Mesendoderm (in vitro differentiated cells): ENCODE results near the gene KLF7.

ENCODE experiments used
- DNase-seq: peaks from one replicate; pipeline ENCODE4 v3.0.0; 2013
- H2AK5ac ChIP-seq: 2 replicates; pipeline ENCODE4 v1.6.1; 2013; ENCODE audit warnings: low read length, inconsistent platforms
- H2BK120ac ChIP-seq: 2 replicates; pipeline ENCODE4 v1.6.1; 2013; ENCODE audit warnings: low read depth, mild to moderate bottlenecking, low read length, moderate library complexity, mixed read lengths
- H2BK15ac ChIP-seq: replicated peaks from 2 replicates; pipeline ENCODE4 v1.6.1; 2013; ENCODE audit warnings: low read depth, mild to moderate bottlenecking, moderate library complexity
- H2BK5ac ChIP-seq: 2 replicates; pipeline ENCODE4 v1.6.1; 2013; ENCODE audit warnings: low read length, inconsistent platforms
- H3K18ac ChIP-seq: 2 replicates; pipeline ENCODE4 v1.6.1; 2013; ENCODE audit warnings: mild to moderate bottlenecking, low read length, mixed read lengths
- H3K23ac ChIP-seq: one replicate; pipeline ENCODE4 v1.6.1; 2013; ENCODE audit warnings: low read length
- H3K27ac ChIP-seq: 2 replicates; pipeline ENCODE4 v1.5.1; 2013; ENCODE audit warnings: low read depth, mild to moderate bottlenecking, inconsistent platforms, low read length, moderate library complexity
- H3K27me3 ChIP-seq: 2 replicates; pipeline ENCODE4 v1.6.1; 2013; ENCODE audit warnings: low read length, control low read depth, mild to moderate bottlenecking, inconsistent platforms; ENCODE audit not compliant: insufficient read depth, poor library complexity
- H3K36me3 ChIP-seq: 2 replicates; pipeline ENCODE4 v1.6.1; 2013; ENCODE audit warnings: low read length, inconsistent platforms; ENCODE audit not compliant: control insufficient read depth, insufficient read depth
- H3K4ac ChIP-seq: one replicate; pipeline ENCODE4 v1.6.1; 2013; ENCODE audit warnings: low read depth, mild to moderate bottlenecking, low read length, moderate library complexity
- H3K4me1 ChIP-seq: 2 replicates; pipeline ENCODE4 v1.6.1; 2013; ENCODE audit warnings: low read depth, low read length, inconsistent platforms; ENCODE audit not compliant: control insufficient read depth
- H3K4me2 ChIP-seq: 2 replicates; pipeline ENCODE4 v1.6.1; 2013; ENCODE audit warnings: low read length
- H3K4me3 ChIP-seq: 2 replicates; pipeline ENCODE4 v1.5.1; 2013; ENCODE audit warnings: mild to moderate bottlenecking, low read length
- H3K56ac ChIP-seq: one replicate; pipeline ENCODE4 v1.6.1; 2013; ENCODE audit warnings: low read length
- H3K79me1 ChIP-seq: 2 replicates; pipeline ENCODE4 v1.6.1; 2013; ENCODE audit warnings: low read length, inconsistent platforms
- H3K79me2 ChIP-seq: 2 replicates; pipeline ENCODE4 v1.6.1; 2013; ENCODE audit warnings: mild to moderate bottlenecking, low read length; ENCODE audit not compliant: control insufficient read depth, insufficient read depth
- H3K9ac ChIP-seq: 2 replicates; pipeline ENCODE4 v1.6.1; 2013; ENCODE audit warnings: low read length, inconsistent platforms
- H4K5ac ChIP-seq: one replicate; pipeline ENCODE4 v1.6.1; 2013; ENCODE audit warnings: low read length
- H4K8ac ChIP-seq: one replicate; pipeline ENCODE4 v1.6.1; 2013; ENCODE audit warnings: low read depth, mild to moderate bottlenecking, control low read depth, low read length, moderate library complexity
- WGBS: extraction: QIAGEN DNeasy Blood & Tissue Kit; methylation state at CpG from one replicate; pipeline ENCODE4 v1.1.7; 2013; ENCODE audit warnings: low lambda C conversion rate, missing lambda C conversion rate; ENCODE audit not compliant: insufficient coverage; ENCODE audit errors: extremely low coverage; 5-methylcytosine and 5-hydroxymethylcytosine counted together

KLF7 gene

DNA sequence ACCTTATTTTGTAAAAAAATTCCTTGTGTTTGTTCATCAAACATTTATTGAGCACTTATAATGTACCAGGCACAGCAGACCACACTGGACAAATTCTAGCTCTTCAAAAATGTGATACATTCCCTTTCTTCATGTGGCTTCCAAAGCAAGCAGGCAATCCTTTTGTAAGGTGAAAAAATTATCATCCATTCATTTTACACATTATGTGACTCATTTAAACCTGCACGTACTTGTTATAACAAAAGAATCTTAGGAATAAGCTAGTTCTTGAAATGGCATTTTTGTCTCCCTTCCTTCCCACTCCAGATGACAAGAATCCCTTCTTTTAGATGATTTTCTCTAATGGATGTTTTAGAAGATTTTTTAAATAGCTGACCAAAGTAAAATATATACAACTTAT is 104.6 kb downstream of the KLF7 start:
- no peak overlapping the region for H2BK120ac ChIP-seq
- no peak overlapping the region for H4K5ac ChIP-seq
- H3K18ac ChIP-seq = no peak overlapping the region
- H3K4me1 ChIP-seq = no peaks in the 10 kb centered on the region
- H2AK5ac ChIP-seq = no peak overlapping the region
- H3K79me2 ChIP-seq = no peaks in the 10 kb centered on the region
- no peak overlapping the region for H3K27ac ChIP-seq
- no peak overlapping the region for H2BK15ac ChIP-seq
- no peak overlapping the region for H3K4me3 ChIP-seq
- no peak overlapping the region for H3K23ac ChIP-seq
- no peak overlapping the region for H3K4ac ChIP-seq
- H3K79me1 ChIP-seq = no peaks in the 10 kb centered on the region
- WGBS = no CpG with 5 or more reads among the region's 1 CpG
- no peaks in the 10 kb centered on the region for H3K27me3 ChIP-seq
- H4K8ac ChIP-seq = no peak overlapping the region
- H3K36me3 ChIP-seq = no peaks in the 10 kb centered on the region
- no peak overlapping the region for H3K4me2 ChIP-seq
- no peak overlapping the region for H3K56ac ChIP-seq
- H3K9ac ChIP-seq = no peak overlapping the region
- H2BK5ac ChIP-seq = no peak overlapping the region
- no peak for DNase-seq

DNA sequence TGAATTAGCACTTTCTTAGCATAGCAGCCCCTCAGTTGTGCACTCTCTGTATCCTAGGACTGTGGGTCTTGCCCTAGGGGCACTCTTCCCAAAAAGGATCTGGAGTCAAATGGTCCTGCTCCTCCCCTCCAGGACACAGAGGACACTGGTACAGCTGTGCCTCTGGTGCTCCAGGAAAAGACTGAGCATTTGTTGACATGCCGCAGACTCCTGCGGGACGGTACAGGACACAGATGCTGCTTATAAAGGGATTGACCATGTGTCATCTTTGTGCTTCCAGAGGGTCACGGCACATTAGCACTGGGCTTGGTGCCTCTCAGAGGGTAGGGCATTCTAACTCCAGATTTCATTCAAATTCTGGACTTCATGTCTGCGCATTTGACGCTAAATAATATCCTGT is 110.5 kb downstream of the KLF7 start:
- no peaks in the 10 kb centered on the region for H3K36me3 ChIP-seq
- H2BK120ac ChIP-seq = no peak overlapping the region
- H3K9ac ChIP-seq = no peak overlapping the region
- no peak overlapping the region for H3K4ac ChIP-seq
- H4K8ac ChIP-seq = no peak overlapping the region
- no peaks in the 10 kb centered on the region for H3K79me1 ChIP-seq
- no peaks in the 10 kb centered on the region for H3K27me3 ChIP-seq
- no peak overlapping the region for H2AK5ac ChIP-seq
- H3K18ac ChIP-seq = no peak overlapping the region
- no peak overlapping the region for H4K5ac ChIP-seq
- no peak overlapping the region for H3K4me2 ChIP-seq
- no peak for DNase-seq
- H3K79me2 ChIP-seq = no peaks in the 10 kb centered on the region
- no peak overlapping the region for H3K27ac ChIP-seq
- no peak overlapping the region for H3K56ac ChIP-seq
- no peak overlapping the region for H2BK5ac ChIP-seq
- WGBS = no CpG with 5 or more reads among the region's 6 CpGs
- no peak overlapping the region for H3K23ac ChIP-seq
- no peak overlapping the region for H3K4me3 ChIP-seq
- H2BK15ac ChIP-seq = no peak overlapping the region
- no peaks in the 10 kb centered on the region for H3K4me1 ChIP-seq

DNA sequence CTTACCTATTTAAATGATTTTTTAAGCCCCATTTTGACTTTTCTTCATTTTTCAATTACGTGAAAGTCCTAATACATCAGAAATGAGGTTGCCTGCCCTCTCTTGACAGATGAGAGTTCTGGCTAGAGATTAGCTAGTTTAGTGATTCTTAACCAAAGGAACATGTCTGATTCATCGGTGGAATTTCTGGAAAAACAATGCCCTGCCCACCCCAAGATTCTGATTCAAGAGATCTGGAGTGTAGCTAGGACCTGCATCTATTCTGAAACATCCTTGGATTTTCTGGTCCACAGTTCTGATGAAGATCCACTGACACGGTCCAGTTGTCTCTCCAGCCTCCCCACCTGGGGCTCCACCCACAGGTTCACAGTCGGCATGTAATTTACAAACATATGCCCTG is 111.2 kb downstream of the KLF7 start:
- Histone ChIP-seq H3K4me3 (no peak overlapping the region), H4K8ac (no peak overlapping the region), H3K23ac (no peak overlapping the region), H2AK5ac (no peak overlapping the region), H3K79me2 (no peaks in the 10 kb centered on the region), H2BK15ac (no peak overlapping the region), H3K18ac (no peak overlapping the region), H3K27ac (no peak overlapping the region), H4K5ac (no peak overlapping the region), H3K4me1 (no peaks in the 10 kb centered on the region), H3K36me3 (no peaks in the 10 kb centered on the region), H3K79me1 (no peaks in the 10 kb centered on the region), H2BK5ac (no peak overlapping the region), H3K9ac (no peak overlapping the region), H3K27me3 (no peaks in the 10 kb centered on the region), H3K56ac (no peak overlapping the region), H2BK120ac (no peak overlapping the region), H3K4me2 (no peak overlapping the region), H3K4ac (no peak overlapping the region)
- no peak for DNase-seq
- WGBS = no CpG with 5 or more reads among the region's 4 CpGs

DNA sequence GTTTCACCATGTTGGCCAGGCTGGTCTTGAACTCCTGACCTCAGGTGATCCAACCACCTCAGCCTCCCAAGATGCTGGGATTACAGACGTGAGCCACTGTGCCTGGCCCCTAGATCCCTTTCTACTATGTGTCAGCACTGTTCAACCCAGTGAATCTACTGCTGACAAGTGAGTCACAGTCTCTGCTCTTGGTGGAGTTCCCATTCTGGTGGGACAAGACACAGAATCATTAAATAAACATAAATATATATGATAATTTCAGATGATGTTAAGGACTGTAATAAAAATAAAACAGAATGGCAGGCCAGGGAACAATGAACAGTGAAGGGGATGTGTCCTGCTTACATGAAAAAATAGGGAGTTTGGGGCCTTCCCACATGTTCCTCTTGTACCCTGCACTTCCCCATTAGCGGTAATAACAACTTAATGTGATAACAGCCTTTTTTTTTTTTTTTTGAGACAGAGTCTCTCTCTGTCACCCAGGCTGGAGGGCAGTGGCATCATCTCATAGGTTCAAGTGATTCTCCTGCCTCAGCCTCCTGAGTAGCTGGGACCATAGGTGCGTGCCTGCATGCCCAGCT is 114.3 kb downstream of the KLF7 start:
- Histone ChIP-seq H2BK5ac (no peak overlapping the region), H3K4me3 (no peak overlapping the region), H3K4me1 (peaks cover 5% of the 10 kb centered on the region), H2BK120ac (no peak overlapping the region), H2BK15ac (no peak overlapping the region), H3K79me1 (no peaks in the 10 kb centered on the region), H3K36me3 (no peaks in the 10 kb centered on the region), H3K27ac (no peak overlapping the region), H2AK5ac (no peak overlapping the region), H3K4ac (no peak overlapping the region), H4K8ac (no peak overlapping the region), H4K5ac (no peak overlapping the region), H3K56ac (no peak overlapping the region), H3K23ac (no peak overlapping the region), H3K27me3 (no peaks in the 10 kb centered on the region), H3K9ac (no peak overlapping the region), H3K18ac (no peak overlapping the region), H3K4me2 (no peak overlapping the region), H3K79me2 (no peaks in the 10 kb centered on the region)
- WGBS = no CpG with 5 or more reads among the region's 3 CpGs
- DNase-seq = no peak

DNA sequence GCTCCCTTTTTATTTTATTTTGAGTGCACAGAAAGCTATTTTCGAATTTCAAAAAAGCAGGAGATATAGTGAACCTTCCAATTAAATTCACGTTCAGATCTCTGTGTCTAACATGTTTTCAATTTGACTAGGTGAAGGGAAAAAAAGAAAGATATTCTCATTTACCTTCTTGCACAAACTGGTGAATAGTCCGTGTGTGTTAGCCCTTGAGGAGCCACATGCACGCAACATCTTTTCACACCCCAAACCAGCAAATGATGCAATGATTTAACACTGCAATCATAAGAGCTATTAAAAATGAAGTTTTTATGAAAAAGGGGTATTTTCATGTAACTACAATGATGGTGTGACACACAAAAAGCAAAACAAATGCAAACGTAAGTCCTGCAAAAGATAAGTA is 116.6 kb downstream of the KLF7 start:
- Histone ChIP-seq H3K27ac (no peak overlapping the region), H3K27me3 (no peaks in the 10 kb centered on the region), H2BK5ac (no peak overlapping the region), H3K79me2 (no peaks in the 10 kb centered on the region), H3K56ac (no peak overlapping the region), H2AK5ac (no peak overlapping the region), H2BK15ac (no peak overlapping the region), H3K9ac (no peak overlapping the region), H3K23ac (no peak overlapping the region), H3K4me3 (no peak overlapping the region), H3K4me1 (peaks cover 5% of the 10 kb centered on the region), H2BK120ac (no peak overlapping the region), H3K4me2 (no peak overlapping the region), H3K36me3 (no peaks in the 10 kb centered on the region), H4K8ac (no peak overlapping the region), H3K79me1 (no peaks in the 10 kb centered on the region), H4K5ac (no peak overlapping the region), H3K4ac (no peak overlapping the region), H3K18ac (peak overlapping the region; percentile 35)
- no CpG with 5 or more reads among the region's 5 CpGs for WGBS
- no peak for DNase-seq

DNA sequence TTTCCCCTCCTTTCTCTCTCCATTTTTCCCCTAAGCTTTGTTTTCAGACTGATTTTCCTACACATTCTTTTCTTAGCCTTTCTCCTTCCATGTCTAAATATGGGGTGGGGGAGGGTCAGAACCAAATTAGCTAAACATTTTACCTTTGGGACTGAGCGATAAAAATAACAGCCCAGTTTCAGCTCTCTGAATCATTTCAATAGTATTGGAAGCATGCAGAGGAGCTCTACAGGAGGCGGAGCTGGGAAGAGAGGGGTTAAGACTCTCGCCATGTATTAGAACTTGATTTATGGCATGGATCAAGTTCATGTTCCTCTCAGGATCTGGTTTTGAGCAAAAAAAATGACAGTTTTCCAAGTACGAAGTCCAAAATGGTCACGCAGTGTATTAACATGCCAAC is 117.3 kb downstream of the KLF7 start:
- Histone ChIP-seq H2AK5ac (no peak overlapping the region), H3K79me2 (no peaks in the 10 kb centered on the region), H3K4me3 (no peak overlapping the region), H3K36me3 (no peaks in the 10 kb centered on the region), H3K79me1 (no peaks in the 10 kb centered on the region), H3K4ac (peak overlapping the region; percentile 6), H2BK120ac (no peak overlapping the region), H3K18ac (peak overlapping the region; percentile 46), H3K56ac (peak overlapping the region; percentile 30), H3K4me2 (no peak overlapping the region), H3K9ac (no peak overlapping the region), H3K4me1 (peaks cover 5% of the 10 kb centered on the region), H2BK15ac (peak overlapping the region; percentile 46), H2BK5ac (peak overlapping the region; percentile 20), H3K27me3 (no peaks in the 10 kb centered on the region), H3K23ac (no peak overlapping the region), H4K8ac (no peak overlapping the region), H4K5ac (no peak overlapping the region), H3K27ac (no peak overlapping the region)
- peak; percentile 39 for DNase-seq
- no CpG with 5 or more reads among the region's 5 CpGs for WGBS
